ENCODE measurements around the gene TNRC6C.

DNA sequence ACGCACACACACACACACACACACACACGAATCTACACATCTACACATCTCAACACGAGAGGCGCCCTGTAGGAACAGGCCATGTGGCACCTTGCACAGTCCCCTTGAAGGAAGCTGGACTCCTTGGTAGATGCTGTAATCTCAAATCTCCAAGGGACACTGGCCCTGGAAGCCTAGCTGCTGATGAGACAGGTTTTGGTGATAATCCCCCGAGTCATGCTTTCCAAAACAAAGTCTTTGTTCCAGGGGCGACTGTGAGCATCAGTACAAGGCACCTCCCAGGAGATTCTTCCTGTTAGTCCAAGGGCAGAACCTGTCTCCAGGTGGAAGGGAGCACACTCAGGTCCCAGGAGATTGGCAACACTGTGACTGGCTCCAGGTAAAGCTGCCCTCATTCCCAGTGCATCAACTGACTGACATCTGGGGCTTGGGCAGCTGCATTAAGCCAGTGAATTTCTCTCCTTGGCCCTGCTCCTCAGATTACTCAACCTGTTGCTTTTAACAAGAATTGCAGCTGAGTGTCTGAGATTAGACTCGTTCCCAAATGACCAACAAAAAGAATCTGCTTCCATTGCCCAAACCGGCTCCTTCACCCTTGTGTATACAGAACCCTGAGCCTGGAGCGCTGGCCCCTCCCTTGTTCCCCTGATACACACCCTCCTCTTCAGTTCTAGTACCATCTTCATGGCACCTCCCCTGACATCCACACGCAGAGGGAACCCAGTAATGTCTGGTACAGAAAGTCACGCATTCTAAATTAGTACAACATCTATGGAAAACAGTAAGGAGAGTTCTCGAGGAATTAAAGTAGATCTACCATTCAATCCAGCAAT, 13.9 kb upstream of the TNRC6C start:
- TF ChIP-seq, protein P1, sequence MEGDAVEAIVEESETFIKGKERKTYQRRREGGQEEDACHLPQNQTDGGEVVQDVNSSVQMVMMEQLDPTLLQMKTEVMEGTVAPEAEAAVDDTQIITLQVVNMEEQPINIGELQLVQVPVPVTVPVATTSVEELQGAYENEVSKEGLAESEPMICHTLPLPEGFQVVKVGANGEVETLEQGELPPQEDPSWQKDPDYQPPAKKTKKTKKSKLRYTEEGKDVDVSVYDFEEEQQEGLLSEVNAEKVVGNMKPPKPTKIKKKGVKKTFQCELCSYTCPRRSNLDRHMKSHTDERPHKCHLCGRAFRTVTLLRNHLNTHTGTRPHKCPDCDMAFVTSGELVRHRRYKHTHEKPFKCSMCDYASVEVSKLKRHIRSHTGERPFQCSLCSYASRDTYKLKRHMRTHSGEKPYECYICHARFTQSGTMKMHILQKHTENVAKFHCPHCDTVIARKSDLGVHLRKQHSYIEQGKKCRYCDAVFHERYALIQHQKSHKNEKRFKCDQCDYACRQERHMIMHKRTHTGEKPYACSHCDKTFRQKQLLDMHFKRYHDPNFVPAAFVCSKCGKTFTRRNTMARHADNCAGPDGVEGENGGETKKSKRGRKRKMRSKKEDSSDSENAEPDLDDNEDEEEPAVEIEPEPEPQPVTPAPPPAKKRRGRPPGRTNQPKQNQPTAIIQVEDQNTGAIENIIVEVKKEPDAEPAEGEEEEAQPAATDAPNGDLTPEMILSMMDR (tag by site-specific recombination; IDR thresholded peaks at IDR 0.05): no peak
- no peak for TF ChIP-seq REST (tag by site-specific recombination; IDR thresholded peaks at IDR 0.05)
- TF ChIP-seq, protein P2, sequence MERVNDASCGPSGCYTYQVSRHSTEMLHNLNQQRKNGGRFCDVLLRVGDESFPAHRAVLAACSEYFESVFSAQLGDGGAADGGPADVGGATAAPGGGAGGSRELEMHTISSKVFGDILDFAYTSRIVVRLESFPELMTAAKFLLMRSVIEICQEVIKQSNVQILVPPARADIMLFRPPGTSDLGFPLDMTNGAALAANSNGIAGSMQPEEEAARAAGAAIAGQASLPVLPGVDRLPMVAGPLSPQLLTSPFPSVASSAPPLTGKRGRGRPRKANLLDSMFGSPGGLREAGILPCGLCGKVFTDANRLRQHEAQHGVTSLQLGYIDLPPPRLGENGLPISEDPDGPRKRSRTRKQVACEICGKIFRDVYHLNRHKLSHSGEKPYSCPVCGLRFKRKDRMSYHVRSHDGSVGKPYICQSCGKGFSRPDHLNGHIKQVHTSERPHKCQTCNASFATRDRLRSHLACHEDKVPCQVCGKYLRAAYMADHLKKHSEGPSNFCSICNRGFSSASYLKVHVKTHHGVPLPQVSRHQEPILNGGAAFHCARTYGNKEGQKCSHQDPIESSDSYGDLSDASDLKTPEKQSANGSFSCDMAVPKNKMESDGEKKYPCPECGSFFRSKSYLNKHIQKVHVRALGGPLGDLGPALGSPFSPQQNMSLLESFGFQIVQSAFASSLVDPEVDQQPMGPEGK (tag by site-specific recombination; IDR thresholded peaks at IDR 0.05): no peak
- no peak for TF ChIP-seq ZNF660 (tag by site-specific recombination; IDR thresholded peaks at IDR 0.05)
- TF ChIP-seq ZSCAN16 (tag by site-specific recombination; IDR thresholded peaks at IDR 0.05): no peak
- TF ChIP-seq ZNF510 (tag by site-specific recombination; IDR thresholded peaks at IDR 0.05; ENCODE audit: insufficient replicate concordance): no peak
- TF ChIP-seq ZNF571 (tag by site-specific recombination; IDR thresholded peaks at IDR 0.05): no peak
- TF ChIP-seq ZNF654 (tag by site-specific recombination; IDR thresholded peaks at IDR 0.05; ENCODE audit: low read depth): no peak
- no peak for TF ChIP-seq ZNF140 (tag by site-specific recombination; IDR thresholded peaks at IDR 0.05)
- TF ChIP-seq ZSCAN30 (tag by site-specific recombination; IDR thresholded peaks at IDR 0.05): no peak

All from HEK293 (cell line).